Activated naive CD8-positive, alpha-beta T cell treated with anti-CD3 and anti-CD28 coated beads, Interleukin-2, amount 50 U/mL, for 24 hours (primary cell): ENCODE measurements around the gene SDHAF1.
A peak's percentile ranks its signal among the peaks of the same experiment; 100 is the strongest.

Source experiments
- ATAC-seq: fragments of 150-1000 bp; cut with Tn5 transposase; one replicate; pipeline ENCODE4 v1.10.0; 2021
- DNase-seq: peaks from one replicate; pipeline ENCODE4 v3.0.0; 2021
- H3K27ac Mint-ChIP-seq: one replicate; pipeline ENCODE4 v1.8.0; 2021; ENCODE audit warnings: mild to moderate bottlenecking, mixed read lengths
- H3K27me3 Mint-ChIP-seq: one replicate; pipeline ENCODE4 v1.8.0; 2021; ENCODE audit warnings: mixed read lengths
- H3K36me3 Mint-ChIP-seq: one replicate; pipeline ENCODE4 v1.8.0; 2021; ENCODE audit warnings: low read depth, mixed read lengths
- H3K4me1 Mint-ChIP-seq: one replicate; pipeline ENCODE4 v1.8.0; 2021; ENCODE audit warnings: mixed read lengths
- H3K4me3 Mint-ChIP-seq: one replicate; pipeline ENCODE4 v1.8.0; 2021; ENCODE audit warnings: mild to moderate bottlenecking, moderate library complexity, mixed read lengths
- H3K9me3 Mint-ChIP-seq: one replicate; pipeline ENCODE4 v1.8.0; 2021; ENCODE audit warnings: mixed read lengths

SDHAF1 gene

GRCh38 chr19:35993923-35994598 is 927 bp upstream of the SDHAF1 start:
- peaks cover 15% of the 10 kb centered on the region for H3K36me3 Mint-ChIP-seq
- peaks cover under 1% of the 10 kb centered on the region for H3K9me3 Mint-ChIP-seq
- peak; percentile 48 for DNase-seq
- peaks cover 31% of the 10 kb centered on the region for H3K4me1 Mint-ChIP-seq
- peaks cover 2% of the 10 kb centered on the region for H3K27me3 Mint-ChIP-seq
- H3K27ac Mint-ChIP-seq = peak overlapping the region; percentile 49
- peak overlapping the region; percentile 92 for H3K4me3 Mint-ChIP-seq
- ATAC-seq = no peak

GRCh38 chr19:35996777-35997176 is 1.8 kb downstream of the SDHAF1 start:
- H3K36me3 Mint-ChIP-seq = peaks cover 23% of the 10 kb centered on the region
- H3K4me3 Mint-ChIP-seq = peak overlapping the region; percentile 92
- H3K27ac Mint-ChIP-seq = peak overlapping the region; percentile 73
- H3K4me1 Mint-ChIP-seq = peaks cover 38% of the 10 kb centered on the region
- ATAC-seq = no peak
- H3K9me3 Mint-ChIP-seq = no peaks in the 10 kb centered on the region
- DNase-seq = no peak
- H3K27me3 Mint-ChIP-seq = no peaks in the 10 kb centered on the region

DNA sequence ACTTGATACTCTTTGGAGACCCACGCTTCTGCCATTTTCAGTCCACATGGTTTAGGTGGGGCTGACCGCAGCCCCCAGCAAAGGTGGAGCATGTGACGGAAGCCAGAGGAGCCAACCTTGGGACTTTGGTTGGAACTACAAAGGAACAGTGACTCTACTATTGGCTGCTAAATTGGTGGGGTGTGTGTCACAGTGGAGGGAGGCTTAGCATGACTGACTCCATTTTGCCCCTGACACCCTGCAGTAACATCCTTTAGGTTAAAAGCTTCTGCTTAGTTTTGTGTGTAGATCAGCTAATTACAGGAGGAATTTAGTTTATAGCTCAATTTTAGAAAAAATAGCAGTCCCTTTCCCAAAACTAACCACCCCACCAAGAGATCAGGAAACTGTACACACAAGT is 6.6 kb downstream of the SDHAF1 start:
- no peak for DNase-seq
- no peak for ATAC-seq
- no peak overlapping the region for H3K27ac Mint-ChIP-seq
- no peaks in the 10 kb centered on the region for H3K9me3 Mint-ChIP-seq
- H3K27me3 Mint-ChIP-seq = no peaks in the 10 kb centered on the region
- H3K4me3 Mint-ChIP-seq = no peak overlapping the region
- peaks cover 20% of the 10 kb centered on the region for H3K4me1 Mint-ChIP-seq
- peaks cover 19% of the 10 kb centered on the region for H3K36me3 Mint-ChIP-seq

DNA sequence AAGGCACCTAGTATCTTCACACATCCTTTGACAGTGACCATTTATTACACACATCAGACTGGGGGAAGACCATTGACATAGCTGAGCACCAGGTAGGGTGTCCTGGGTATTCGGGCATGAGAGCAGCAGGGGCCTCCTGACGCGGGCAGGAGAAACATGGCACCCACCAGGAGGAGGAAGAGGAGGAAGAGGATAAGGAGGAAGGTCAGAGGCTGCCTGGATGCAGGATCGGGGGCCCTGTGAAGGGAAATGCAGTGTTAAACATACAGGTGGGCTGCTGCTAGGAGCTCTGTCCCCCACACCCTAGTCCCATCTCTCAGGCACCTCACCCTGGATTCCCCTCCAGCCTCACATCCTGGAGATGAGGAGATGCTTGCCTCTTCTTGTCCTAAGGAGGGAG is 8.3 kb downstream of the SDHAF1 start:
- H3K4me3 Mint-ChIP-seq = no peak overlapping the region
- DNase-seq = no peak
- H3K27ac Mint-ChIP-seq = peak overlapping the region; percentile 7
- H3K27me3 Mint-ChIP-seq = no peaks in the 10 kb centered on the region
- H3K9me3 Mint-ChIP-seq = no peaks in the 10 kb centered on the region
- peaks cover 10% of the 10 kb centered on the region for H3K4me1 Mint-ChIP-seq
- ATAC-seq = no peak
- H3K36me3 Mint-ChIP-seq = peaks cover 10% of the 10 kb centered on the region

DNA sequence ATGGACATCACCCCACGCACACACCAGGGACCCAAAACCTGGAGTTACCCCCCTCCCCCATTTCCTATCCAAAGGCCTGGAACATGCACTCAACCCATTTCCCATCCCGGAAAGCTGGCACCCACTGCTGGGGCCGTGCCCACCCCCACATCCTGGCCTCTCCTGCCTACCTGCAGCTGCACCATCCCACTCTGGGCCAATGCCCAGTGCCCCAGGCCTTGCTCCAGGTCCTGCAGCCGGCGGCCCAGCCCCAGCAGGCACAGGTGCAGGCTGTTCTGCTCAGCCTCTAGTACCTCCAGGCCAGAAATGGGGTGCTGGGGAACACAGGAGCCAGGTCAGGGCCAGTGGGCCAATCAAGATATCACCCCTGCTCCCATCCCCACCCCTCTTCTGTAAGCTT is 12.0 kb downstream of the SDHAF1 start:
- peaks cover 11% of the 10 kb centered on the region for H3K4me1 Mint-ChIP-seq

GRCh38 chr19:36008336-36008978 is 13.5 kb downstream of the SDHAF1 start, which contains the start of gene SYNE4:
Gene SYNE4 (minus strand): TSS chr19:36008813. CDS start chr19:36008681, 132 bp downstream.
- H3K4me3 Mint-ChIP-seq = peak within 1 kb of the TSS; percentile 48
- no peak for ATAC-seq
- peaks cover 14% of the 10 kb centered on the region for H3K4me1 Mint-ChIP-seq
- H3K9me3 Mint-ChIP-seq = no peaks in the 10 kb centered on the region
- H3K27me3 Mint-ChIP-seq = no peaks in the 10 kb centered on the region
- no peak for DNase-seq
- peaks cover 7% of the 10 kb centered on the region for H3K36me3 Mint-ChIP-seq
- H3K27ac Mint-ChIP-seq = no peak within 1 kb of the TSS

More for the DNA sequence above, 12.0 kb downstream of the SDHAF1 start:
- Mint-ChIP-seq H3K36me3 (peaks cover 7% of the 10 kb centered on the region), H3K4me3 (no peak overlapping the region), H3K27ac (no peak overlapping the region), H3K9me3 (no peaks in the 10 kb centered on the region), H3K27me3 (no peaks in the 10 kb centered on the region)
- DNase-seq (no peak), ATAC-seq (no peak)

DNA sequence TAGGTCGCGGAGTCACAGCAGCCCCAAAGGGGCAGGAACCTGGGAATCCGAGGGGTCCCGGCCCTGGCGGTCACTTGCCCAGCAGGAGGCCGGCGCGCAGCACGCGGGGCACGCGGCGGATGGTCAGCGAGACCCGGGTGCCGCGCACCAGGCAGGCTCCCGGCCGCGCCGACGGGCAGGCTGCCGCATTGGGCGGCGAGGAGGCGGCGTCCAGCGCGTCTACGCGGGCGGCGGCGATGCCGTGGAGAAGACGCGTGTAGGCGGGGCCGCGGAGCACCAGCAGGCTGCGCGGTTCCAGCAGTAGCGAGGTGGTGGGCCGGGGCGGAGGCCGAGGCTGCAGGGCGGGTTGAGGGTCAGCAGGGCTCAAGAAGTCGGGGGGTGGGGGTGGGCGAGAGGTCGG is 14.2 kb downstream of the SDHAF1 start:
- Mint-ChIP-seq H3K4me3 (peak overlapping the region; percentile 48), H3K36me3 (peaks cover 7% of the 10 kb centered on the region), H3K9me3 (no peaks in the 10 kb centered on the region), H3K27ac (no peak overlapping the region), H3K27me3 (no peaks in the 10 kb centered on the region), H3K4me1 (peaks cover 16% of the 10 kb centered on the region)
- ATAC-seq = no peak
- DNase-seq = peak; percentile 66

GRCh38 chr19:36009633-36010379 is 14.8 kb downstream of the SDHAF1 start:
- no peaks in the 10 kb centered on the region for H3K27me3 Mint-ChIP-seq
- H3K4me3 Mint-ChIP-seq = peak overlapping the region; percentile 26
- no peak overlapping the region for H3K27ac Mint-ChIP-seq
- no peak for DNase-seq
- H3K36me3 Mint-ChIP-seq = peaks cover 7% of the 10 kb centered on the region
- no peaks in the 10 kb centered on the region for H3K9me3 Mint-ChIP-seq
- peaks cover 22% of the 10 kb centered on the region for H3K4me1 Mint-ChIP-seq
- no peak for ATAC-seq

GRCh38 chr19:36010402-36010801 is 15.4 kb downstream of the SDHAF1 start:
- peaks cover 28% of the 10 kb centered on the region for H3K4me1 Mint-ChIP-seq

DNA sequence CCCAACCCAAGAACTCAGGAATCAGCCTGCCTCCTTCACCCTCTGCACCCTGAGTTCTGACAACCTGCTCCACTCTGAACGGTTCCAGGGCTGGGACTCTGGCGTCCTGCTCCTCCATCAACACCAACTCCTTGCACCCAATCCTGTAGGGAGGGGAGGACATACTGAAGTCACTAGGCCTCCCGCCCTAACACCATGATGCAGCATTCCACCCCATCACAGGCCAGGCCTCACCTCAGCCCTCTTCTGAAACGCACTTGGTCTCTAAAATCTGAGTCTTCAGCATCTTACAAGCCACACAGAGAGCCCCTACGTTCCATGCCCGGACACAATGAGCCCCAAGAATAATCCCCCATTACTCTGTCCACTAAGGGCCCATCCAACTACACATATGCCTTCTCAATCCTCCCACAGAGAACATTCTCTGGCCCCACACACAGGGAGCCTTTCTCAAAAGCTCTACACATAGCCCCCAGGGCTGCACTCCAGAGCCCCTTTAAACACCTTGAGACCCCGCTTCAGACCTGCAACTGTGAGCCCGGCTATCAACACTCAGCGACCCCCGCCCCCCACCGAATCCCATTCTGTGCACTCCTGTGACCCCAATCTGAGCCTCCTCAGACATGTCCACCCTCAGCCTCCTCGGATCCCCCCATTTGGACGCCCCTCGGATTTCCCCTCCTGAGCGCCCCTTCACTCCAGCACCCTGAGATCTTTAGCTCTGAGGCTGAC is 18.5 kb downstream of the SDHAF1 start:
- Mint-ChIP-seq H3K4me1 (peaks cover 33% of the 10 kb centered on the region), H3K36me3 (peaks cover 10% of the 10 kb centered on the region), H3K27me3 (no peaks in the 10 kb centered on the region), H3K4me3 (peak overlapping the region; percentile 98), H3K27ac (peak overlapping the region; percentile 92), H3K9me3 (no peaks in the 10 kb centered on the region)
- ATAC-seq (no peak), DNase-seq (no peak)

More at GRCh38 chr19:36010402-36010801, 15.4 kb downstream of the SDHAF1 start:
- no peaks in the 10 kb centered on the region for H3K27me3 Mint-ChIP-seq
- H3K4me3 Mint-ChIP-seq = no peak overlapping the region
- no peak for ATAC-seq
- no peaks in the 10 kb centered on the region for H3K9me3 Mint-ChIP-seq
- H3K27ac Mint-ChIP-seq = no peak overlapping the region
- H3K36me3 Mint-ChIP-seq = peaks cover 7% of the 10 kb centered on the region
- DNase-seq = no peak

DNA sequence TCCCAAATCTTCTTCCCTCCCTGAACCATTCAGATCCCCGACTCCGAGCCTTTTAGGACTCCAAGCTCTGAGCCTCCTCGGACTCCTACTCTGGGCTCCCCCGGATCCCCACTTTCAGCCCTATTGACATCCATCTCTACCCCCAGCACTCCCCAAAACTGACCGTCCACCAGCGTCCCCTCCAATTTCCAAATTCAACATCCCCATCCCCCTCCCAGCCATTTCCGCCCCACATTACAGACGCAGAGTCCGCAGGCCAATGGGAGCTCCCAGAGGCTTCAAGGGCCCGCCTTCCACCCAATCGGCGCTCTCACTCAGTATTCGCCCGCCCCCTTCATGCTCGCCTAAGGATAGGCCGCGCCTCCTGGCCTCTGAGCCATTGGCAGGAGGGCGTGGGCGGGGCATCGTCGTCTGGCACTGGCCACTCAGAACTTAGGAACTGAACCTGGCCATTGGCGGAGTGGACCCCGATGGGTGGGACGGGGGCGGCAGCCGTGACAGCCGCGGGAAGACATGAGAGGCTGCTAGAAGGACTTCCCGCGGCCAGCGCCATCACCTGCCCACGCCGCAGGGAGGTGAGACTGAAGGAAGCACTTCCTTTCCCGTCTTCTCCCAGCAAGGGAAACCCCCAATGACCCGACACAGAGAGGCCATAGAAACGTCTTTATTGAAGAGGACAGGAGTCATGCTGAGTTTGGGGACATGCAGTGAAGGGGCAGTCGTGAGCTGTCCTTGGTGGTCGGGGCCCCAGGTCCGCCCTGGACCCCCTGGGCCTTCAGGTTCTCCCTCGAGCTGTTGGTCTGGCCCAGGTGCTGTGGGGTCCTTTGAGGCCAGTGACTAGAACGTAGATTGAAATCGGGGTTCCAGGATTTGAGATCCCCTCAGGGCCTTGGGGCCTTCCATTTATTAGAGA is 19.3 kb downstream of the SDHAF1 start, which contains the start of gene ALKBH6:
Gene ALKBH6 (minus strand): TSS at position 202 of the 913 bp plus-strand sequence. CDS start 816 bp downstream, outside the sequence.
- peaks cover 28% of the 10 kb centered on the region for H3K4me1 Mint-ChIP-seq
- no peaks in the 10 kb centered on the region for H3K27me3 Mint-ChIP-seq
- ATAC-seq (peak; percentile 98), DNase-seq (peak; percentile 100)
- no peaks in the 10 kb centered on the region for H3K9me3 Mint-ChIP-seq
- H3K36me3 Mint-ChIP-seq = peaks cover 10% of the 10 kb centered on the region
- peak within 1 kb of the TSS; percentile 92 for H3K27ac Mint-ChIP-seq
- H3K4me3 Mint-ChIP-seq = peak within 1 kb of the TSS; percentile 98

DNA sequence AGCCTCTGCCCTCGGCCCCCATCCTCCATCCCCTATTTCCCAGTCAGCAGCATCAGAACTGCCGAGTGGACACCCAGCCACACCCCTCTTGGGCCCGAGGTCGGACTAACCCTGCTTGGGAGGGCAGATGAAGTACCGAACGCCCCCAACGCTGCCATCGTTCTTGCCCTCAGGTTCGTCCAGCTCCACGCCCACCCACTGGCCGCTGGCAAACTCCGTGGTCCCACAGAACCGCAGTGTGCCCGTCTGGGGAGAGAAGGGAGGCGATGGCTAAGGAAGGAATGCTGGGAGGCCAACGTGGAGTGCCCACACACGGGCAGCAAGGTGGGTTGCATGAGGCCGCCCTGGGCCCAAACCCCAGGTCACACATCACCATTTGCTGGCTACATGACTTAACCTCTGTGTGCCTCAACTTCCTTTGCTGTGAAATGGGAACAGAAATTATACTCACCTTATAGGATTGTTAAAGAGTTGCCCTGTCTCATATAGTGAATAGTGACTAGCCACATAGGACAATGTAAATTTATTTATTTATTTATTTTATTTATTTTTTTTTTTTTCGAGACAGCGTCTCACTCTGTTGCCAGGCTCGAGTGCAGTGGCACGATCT is 24.2 kb downstream of the SDHAF1 start:
- no peaks in the 10 kb centered on the region for H3K27me3 Mint-ChIP-seq
- H3K27ac Mint-ChIP-seq = no peak overlapping the region
- no peak for DNase-seq
- peaks cover 17% of the 10 kb centered on the region for H3K4me1 Mint-ChIP-seq
- H3K4me3 Mint-ChIP-seq = no peak overlapping the region
- H3K9me3 Mint-ChIP-seq = no peaks in the 10 kb centered on the region
- H3K36me3 Mint-ChIP-seq = peaks cover 21% of the 10 kb centered on the region
- ATAC-seq = no peak

DNA sequence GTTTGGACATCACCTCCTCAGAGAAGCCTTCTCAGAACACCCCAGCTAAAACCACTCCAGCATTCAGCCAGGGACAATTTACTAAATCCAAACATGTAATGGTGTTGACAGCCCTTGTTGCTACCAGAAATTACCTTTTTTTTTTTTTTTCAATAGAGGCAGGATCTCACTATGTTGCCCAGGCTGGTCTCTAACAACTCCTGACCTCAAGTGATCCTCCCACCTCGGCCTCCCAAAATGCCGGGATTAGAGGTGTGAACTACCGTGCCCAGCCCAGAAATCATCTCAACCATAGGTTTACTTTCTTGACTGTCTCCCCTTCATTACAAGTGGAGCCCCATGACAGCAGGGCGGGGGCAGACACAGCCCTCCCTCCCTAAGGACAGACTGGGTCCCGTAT is 28.4 kb downstream of the SDHAF1 start:
- H3K9me3 Mint-ChIP-seq = no peaks in the 10 kb centered on the region
- DNase-seq (no peak), ATAC-seq (no peak)
- no peak overlapping the region for H3K27ac Mint-ChIP-seq
- peaks cover 18% of the 10 kb centered on the region for H3K36me3 Mint-ChIP-seq
- no peaks in the 10 kb centered on the region for H3K4me1 Mint-ChIP-seq
- no peaks in the 10 kb centered on the region for H3K27me3 Mint-ChIP-seq
- no peak overlapping the region for H3K4me3 Mint-ChIP-seq
